GM21381 (cell line): ENCODE data around the gene KCNJ2.
A peak's percentile ranks its signal among the peaks of the same experiment; 100 is the strongest.

Source experiments
- ATAC-seq: cut with Tn5 transposase; IDR thresholded peaks from one replicate; pipeline ENCODE4 v1.9.1; 2021; ENCODE audit warnings: mild to moderate bottlenecking, moderate library complexity; ENCODE audit not compliant: unreplicated experiment

The KCNJ2 gene

DNA sequence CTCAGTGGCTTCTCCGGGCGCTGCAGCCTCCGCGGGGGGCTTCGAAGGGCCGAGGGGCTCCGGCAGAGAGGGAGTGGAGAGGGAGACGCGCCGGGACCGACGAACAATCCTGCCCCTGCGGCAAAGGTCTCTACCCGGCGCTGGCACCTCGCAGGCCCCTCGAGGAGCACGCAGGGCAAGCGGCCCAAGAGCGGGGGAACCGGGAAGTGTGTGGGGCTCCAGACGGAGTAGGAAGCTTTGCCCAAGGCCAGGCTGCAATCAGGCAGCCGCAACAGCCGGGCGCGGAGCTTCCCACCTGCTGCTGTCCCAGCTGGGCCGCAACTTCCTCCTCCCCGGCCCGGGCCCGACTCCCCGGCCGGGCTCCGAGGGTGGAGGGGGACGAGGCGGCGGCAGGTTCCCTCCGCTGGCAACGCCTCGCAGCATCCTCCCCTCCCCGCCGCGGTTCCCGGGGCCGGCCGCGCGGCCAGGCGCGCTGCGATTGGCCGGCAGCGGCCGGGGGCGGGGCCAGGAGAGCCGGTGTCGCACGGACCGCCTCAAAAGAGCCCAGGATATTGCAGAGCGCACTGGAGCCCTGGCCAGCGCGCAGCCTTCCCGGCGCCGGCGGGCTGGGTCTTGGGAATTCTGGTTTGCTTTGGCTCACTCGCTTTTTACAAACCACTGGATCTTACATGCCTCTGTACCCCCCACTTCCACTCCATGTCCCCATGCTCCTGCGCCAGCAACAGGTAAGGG lies at the start of gene KCNJ2:
Gene KCNJ2 (plus strand): TSS at position 556 of the 732 bp plus-strand sequence. CDS start 5,508 bp downstream, outside the sequence.
- peak; percentile 98 for ATAC-seq

DNA sequence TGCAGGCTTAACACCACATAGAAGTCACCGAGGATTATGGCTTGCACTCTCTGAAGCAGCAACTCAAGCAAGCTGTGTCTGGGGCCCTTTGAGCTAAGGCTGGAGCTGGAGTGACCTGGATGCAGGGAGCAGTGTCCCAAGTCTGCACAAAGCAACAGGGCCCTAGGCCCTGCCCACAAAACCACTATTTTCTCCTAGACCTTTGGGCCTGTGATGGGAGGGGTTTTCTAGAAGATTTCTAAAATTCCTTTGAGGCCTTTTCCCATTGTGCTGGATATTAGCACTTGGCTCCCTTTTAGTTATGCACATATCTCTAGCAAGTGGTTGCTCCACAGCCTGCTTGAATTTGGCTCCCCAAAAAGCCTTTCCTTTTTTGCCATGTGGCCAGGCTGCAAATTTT lies 49.8 kb upstream of the KCNJ2 start:
- ATAC-seq: no peak

DNA sequence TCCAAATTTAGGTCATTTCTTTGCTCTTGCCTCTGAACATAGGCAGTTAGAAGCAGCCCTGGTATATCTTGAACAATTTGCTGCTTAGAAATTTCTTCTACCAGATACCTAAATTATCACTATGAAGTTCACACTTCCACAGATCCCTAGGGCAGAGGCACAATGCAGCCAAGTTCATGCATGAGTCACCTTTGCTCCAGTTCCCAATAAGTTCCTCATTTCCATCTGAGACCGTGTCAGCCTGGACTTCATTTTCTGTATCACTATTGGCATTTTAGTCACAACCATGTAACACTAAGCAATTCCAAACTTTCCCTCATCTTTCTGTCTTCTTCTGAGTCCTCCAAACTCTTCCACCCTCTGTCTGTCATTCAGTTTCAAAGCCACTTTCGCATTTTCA lies 49.3 kb upstream of the KCNJ2 start:
- ATAC-seq: no peak

DNA sequence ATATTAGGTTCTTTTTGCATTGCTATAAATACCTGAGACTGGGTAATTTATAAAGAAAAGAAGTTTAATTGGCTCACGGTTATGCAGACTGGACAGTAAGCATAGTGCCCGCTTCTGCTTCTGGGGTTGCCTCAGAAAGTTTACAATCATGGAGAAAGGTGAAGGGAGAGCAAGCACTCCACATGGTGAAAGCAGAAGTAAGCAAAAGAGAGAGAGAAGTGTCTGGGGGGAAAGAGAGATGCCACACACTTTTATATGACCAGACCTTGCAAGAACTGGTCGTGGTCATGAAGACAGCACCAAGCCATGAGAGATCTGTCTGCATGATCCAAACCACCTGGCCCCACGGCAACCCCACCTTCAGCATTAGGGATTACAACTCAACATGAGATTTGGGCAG lies 48.9 kb upstream of the KCNJ2 start:
- ATAC-seq: no peak

DNA sequence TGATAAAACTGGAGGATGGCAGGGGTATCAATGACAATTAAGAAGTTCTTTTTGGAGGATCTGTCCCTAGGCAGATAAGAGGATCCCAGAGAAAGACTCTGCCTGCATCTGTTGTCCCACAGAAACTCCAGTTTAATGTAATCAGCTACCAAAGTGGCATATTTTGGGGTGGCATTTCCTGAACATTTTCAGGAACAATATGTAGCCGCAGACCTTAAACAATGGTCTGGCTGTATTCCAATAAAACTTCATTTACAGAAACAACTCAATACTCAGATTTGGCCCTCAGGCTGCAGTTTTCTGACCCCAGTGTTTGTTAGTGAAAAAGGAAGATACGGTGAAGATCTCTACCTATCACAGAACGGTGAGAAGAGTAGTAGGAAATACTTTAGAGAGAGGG lies 48.2 kb upstream of the KCNJ2 start:
- no peak for ATAC-seq

DNA sequence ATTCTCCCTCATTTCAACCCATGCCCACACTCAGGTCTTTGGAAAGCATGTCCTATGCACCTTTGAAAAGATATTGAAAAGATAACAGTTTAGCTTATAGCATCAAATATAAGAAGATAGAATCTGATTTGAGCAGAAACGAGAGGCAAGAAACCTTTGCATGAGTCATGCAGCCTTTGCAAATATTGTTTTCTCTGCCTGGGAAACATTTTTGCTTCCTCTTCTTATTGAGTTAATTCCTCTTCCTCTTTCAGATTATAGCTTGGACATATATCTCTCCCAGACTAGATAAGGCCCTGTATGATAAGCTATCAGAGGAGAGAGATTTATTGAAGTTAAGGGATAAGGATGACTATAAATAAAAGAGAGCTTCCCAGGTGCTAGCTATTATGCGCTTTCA lies 46.1 kb upstream of the KCNJ2 start:
- ATAC-seq: no peak

DNA sequence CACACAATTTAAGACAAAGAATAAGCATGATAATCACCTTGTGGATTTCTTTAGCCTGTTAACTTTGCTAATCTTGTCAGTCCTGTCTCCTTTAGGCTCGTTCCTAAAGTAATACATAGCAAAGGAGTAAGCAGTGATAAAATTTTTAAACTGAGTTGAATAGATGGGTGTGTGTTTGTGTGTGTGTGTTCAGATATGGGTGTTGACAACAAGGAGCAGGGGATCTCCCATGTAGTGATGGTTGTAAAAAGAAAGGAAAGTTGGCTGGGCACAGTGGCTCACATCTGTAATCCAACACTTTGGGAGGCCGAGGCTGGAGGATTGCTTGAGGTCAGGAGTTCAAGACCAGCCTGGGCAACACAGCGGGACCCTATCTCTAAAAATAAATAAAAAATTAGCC lies 44.6 kb upstream of the KCNJ2 start:
- no peak for ATAC-seq

DNA sequence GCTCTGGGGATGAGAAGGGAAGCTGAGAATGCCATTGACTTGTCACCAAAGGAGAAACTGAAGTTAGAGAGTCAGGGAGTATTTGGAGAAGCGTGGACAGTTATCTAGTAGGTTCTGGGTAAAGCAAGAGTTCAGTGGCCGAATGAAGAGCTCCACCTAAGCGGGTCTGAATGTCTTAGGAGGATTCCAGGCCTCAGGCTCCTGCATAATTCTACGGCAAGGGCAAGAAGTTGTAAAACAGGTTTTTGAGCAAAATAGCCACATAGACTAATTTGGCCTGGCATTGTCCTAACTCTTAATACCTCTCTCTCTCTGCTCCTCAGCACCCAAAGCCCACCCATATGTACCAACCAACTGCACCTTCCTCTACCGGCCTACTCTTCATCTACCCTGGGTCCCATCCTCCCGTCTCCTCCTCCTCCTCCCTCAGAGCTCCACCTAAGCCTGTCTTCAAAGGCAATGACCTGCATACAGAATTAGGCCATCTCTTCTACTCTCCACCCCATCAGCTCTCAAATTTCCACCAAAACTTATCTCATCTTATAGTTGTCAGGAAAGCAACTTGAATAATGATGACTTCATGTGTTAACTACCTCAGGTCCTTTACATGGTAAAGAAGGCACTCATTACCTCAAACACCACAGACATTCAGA lies 42.0 kb upstream of the KCNJ2 start:
- ATAC-seq: no peak

DNA sequence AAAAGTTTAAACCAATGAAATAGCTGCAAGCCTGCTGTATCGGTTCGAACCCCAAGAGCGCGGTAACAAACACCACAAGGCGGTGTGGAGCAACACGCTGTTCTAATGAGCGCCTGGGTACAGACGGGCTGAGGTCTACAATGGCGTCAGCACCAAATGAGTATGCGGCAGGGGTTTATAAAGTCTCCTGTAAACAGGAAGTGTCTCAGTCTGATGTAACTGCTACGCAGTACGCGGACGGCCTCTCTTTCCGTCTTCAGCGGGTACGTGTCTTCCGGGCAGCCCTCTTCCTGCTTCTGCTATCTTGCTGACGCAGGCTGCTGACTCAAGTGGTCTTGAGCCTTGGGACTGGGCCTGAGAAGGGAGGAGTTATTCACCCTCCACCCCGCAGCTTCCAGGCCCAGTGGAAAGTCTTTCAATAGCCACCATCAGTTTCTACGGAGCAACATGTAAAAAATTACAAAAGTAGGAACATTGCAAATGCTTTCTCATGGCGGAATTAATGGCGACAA lies 40.5 kb upstream of the KCNJ2 start:
- ATAC-seq: no peak

DNA sequence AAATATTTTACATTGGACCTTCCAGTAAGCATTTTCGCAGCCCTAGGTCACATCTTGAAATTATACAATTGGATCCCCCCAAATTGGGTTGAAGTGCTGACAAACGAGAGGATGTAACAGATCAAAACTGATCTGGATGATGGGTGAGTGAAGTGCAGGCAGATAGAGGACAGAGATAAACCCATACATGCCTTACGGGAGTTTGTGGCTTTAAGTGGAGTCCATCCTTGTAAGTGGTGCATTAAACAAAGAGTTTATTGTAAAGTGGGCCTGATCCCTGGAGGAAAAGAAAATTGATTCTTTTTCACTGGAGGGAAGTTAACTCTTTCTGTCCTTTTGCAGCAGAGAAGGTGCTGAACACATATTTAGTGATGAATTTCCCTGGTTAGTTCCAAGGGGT lies 39.0 kb upstream of the KCNJ2 start:
- ATAC-seq: no peak

DNA sequence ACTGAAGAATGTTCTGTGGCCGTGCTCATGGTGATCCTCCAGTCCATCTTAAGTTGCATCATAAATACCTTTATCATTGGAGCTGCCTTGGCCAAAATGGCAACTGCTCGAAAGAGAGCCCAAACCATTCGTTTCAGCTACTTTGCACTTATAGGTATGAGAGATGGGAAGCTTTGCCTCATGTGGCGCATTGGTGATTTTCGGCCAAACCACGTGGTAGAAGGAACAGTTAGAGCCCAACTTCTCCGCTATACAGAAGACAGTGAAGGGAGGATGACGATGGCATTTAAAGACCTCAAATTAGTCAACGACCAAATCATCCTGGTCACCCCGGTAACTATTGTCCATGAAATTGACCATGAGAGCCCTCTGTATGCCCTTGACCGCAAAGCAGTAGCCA lies 36.8 kb upstream of the KCNJ2 start:
- no peak for ATAC-seq

DNA sequence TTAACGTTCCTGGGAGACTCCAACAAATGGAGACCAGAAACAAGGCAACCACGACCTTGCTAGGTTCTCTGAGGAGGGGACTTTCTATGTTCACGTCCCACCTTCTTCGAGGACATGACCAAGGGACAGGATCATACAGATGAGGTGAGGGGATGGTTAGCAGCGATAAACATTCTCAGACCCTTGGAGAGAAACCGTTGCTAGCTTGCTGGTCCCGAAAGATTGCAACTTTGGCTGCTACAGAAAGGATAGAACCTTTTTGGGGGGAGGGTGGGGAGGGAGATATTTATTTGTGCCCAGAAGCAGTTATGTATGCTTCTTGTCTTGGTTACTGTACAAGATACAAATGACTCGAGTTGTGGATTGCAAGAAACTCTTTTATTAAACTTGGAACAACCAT lies 35.3 kb upstream of the KCNJ2 start:
- ATAC-seq: no peak

DNA sequence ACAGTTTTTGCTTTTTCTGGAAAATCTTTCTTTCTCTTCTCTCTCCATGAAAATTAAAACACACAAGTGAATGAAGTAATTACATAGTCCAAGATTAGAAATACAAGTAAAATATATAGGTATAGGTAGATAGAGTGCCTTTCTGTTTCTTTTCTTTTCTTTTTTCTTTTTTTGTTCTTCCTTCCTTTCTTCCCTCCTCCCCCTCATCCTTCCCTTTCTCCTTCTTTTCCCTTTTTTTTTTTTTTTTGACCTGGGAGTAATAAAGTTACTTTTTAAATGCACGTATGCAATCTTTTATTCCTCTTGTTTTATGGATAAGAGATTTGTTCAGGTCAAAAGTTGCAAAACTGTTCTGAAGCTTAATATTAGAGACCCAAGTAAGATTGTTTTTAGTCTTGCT lies 34.6 kb upstream of the KCNJ2 start:
- ATAC-seq: no peak

DNA sequence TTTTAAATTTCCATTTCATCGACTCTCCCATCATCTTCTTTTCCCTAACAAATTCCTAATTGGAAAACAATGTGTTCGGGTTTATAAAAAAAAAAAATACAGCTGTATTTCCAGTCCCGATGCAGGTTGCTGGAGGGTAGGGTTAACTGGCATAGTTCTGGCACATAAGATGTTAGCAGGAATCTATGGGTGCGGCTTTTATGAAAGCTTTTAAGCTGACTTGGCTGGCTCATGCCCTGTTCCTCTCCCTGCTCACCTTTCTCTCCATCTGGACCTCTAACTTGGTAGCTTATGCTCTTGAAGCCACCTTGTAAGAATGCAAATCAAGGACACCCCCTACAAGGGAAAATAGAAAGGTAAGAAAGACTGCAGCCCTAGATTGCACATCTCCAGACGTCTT lies 33.2 kb upstream of the KCNJ2 start:
- ATAC-seq: no peak

DNA sequence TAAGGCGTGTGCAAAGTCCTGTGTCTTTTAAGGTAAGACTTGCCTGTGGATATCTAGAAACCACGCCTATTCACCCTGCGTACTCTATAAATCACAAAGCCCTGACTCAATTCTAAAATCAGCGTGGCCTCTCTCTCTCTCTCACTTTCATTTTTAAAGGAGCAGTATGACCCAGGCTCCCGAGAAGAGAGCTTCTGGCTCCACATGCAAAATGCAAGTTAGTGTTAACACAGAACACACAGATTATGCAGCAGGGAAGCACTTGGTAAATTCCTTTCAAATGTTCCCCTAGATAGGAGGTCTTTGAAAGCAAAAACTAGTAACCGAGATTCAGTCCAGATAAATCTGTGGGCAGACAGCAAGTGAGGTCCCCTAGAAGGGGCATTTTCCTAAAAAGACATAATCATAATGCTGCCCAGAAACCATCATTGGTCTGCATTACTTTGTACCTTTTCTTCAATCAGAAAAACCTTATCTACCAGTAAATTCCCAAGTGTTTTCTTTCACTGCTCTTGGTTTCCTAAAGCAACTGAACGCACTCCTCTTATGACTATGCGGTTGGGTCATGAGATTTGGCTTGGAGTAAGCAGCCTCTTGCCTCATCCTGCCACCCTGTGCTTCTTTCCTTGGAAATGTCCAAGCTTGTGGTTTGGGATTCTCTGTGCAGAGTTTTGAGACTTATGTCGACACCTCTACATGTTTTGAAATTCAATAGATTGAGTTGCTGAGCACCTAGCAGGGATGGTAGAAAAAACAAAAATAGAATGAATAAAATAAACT lies 31.7 kb upstream of the KCNJ2 start:
- ATAC-seq: peak; percentile 100

DNA sequence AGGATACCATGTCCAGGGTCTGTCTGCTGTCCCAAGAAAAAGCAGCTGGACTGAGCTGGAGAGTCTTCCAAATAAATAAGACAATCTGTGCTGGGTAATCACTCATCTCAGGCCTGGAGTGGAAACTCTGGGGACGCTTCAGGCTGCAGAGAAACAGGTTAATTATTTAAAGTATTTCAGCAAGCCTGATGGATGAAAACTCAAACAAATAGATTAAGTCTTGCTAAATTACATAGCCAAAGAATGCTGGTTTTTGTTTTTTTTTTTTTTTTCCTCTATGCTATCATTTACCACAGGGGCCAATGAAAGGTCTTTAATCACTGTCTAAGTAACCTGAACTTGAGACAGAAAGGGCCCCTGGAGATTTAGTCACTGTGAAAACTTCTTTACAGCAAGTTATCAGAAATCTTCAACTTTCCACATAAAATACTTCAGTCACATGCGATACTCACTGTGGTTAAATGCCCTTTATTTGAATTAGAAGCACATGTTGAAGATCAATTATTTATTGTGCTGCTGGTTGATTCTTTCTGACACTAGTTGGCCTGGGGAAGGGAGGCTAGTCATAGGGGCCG lies 31.0 kb upstream of the KCNJ2 start:
- ATAC-seq: no peak

DNA sequence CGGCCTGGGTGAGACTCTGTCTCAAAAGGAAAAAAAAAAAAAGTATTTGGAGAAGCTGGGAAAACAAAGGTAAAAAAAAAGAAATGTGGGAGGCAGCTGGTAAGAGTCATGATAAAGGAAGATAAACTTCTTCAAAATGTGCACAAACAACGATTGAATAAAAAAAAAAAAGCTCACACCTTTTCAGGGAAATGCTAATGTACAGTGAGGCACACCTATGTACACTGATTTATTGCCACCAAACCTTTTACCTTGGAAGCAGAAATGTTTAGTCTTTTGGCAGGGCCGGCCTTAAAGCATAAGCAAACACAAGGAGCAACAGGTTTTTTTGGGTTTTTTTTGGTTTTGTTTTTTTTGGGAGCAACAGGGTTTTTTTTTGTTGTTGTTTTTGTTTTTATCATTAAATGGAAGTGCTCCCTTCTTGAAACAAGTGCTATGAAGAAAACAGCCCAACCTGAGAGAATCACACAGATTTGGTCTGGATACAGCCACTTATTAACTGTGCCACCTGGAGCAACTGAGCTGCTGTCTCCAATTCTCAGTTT lies 29.8 kb upstream of the KCNJ2 start:
- no peak for ATAC-seq

DNA sequence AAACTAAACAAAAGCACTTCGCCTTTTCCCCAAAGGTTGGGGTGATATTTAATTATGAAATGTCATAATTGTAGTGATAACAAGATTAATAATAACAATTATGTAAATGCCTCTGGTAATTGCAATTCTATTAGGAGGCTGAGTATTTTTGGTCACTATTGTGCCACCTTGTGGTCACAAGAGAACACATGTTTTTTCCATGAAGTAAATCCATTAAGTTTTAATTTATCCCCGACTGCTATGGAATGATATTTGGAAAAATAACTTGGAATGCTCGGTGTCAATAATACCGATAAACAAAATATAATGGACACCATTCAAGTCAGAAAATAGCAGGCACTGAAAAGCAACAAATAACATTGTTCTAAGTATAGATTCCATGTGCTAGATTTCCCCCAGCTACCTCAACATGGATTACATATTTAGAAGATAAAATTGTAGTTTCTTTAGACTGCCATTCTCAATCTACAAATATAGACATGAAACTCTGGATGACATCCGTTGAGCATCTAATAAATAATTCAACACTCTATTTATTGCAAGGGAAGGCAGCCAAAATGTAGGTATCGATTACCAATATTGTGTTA lies 25.0 kb upstream of the KCNJ2 start:
- no peak for ATAC-seq

DNA sequence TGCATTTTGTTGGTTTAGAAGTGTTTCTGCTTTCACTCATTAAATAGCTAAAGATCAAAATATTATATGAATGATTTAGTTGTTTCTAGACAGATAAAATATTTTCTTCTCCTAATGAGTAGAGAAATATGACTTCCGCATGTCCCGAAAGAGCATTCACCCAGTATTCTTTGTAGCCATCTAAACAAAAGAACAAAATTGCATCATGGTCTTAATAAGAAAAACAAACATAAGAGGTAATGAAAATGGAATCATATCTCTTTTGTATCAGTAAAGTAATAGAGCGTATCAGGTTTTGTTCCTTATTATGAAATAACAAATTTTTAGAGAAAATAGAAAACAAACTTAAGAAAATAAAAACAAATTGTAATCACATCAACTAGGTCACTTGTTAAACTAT lies 16.1 kb upstream of the KCNJ2 start:
- no peak for ATAC-seq

DNA sequence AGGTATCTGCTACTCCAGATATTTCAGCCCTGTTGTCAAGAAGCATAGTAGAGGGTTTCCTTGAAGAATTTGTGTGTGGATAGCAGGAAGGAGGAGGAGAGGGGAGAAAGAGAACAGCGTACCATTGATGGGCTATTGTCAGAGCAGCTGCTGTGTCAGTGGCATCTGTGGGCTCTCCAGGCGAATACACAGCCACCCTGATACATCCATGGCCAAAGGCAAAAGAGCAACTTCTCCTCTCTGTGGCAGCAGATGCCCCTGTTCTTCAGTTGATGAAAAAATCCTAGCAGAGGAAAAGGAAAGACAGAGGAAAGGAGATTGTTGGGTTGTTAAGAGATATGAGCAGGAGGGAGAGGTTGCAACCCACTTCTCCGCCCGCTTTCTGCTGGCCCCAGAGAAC lies 12.2 kb upstream of the KCNJ2 start:
- no peak for ATAC-seq

DNA sequence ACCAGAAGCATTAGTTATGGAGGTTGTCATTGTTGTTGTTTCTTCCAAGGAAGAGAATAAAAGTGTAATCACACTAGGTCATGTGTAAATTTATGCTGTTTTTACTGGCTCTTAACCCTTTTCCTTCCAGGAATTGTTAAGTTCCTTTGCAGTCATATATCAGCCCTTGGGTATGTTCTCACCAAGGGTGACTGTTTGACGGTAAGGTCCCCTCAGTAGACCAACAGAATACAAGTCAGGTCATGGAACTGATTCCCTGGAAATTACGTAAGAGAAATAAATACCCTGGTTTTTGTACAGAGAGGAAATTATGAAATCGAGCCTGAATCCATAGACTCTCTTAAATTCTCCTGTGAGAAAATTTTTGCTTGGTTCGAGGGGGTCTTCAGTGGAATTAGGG lies 11.2 kb upstream of the KCNJ2 start:
- ATAC-seq: no peak
